Measurements from ENCODE around the gene CDKL4.
A peak's percentile ranks its signal among the peaks of the same experiment; 100 is the strongest.

The CDKL4 gene

DNA sequence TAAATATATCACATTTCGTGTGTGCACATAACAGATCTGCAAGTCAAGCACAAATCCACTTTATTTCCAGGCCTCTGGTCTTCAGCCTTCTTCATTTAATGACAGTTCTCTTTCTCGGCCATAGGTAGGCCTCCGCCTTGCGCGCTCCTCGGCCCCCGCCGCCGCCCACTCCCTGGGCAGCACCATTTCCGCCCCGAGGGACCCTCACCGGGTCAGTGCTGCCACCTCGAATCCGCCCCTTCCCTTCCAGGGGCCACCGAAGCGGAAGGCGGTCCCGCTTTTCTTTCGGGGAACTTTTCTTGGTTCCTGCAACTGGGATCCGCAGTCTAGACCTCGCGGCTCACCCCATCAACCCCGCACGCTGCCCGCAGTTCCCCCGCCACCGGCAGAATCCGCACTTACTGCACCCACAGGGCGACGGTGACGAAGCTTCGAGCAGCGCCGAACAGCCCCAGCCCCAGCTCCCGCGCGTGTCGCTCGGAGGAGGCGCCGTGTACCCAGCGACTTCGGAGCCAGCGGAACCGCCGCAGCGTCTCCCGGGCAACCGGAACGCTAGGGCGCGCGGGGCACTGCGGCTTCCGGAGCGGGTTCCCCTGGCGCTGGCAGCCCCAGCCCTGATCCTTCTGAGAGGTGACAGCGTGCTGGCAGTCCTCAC lies at the start of gene CDKL4:
Gene CDKL4 (minus strand): TSS at position 502 of the 655 bp plus-strand sequence.
- Mint-ChIP-seq H3K27ac (peak within 1 kb of the TSS; percentile 56), H3K4me3 (peak within 1 kb of the TSS; percentile 85)

GRCh38 chr2:39290433-39290832 lies 46.7 kb upstream of the CDKL4 start:
- H3K36me3 Mint-ChIP-seq (ENCODE audit: low read depth): peaks cover 27% of the 10 kb centered on the region
- H3K4me1 Mint-ChIP-seq (ENCODE audit: low read depth): no peaks in the 10 kb centered on the region
- H3K27me3 Mint-ChIP-seq: no peaks in the 10 kb centered on the region
- H3K4me3 Mint-ChIP-seq: no peak overlapping the region
- H3K9me3 Mint-ChIP-seq: no peaks in the 10 kb centered on the region
- H3K27ac Mint-ChIP-seq: no peak overlapping the region

More for the DNA sequence above, at the start of gene CDKL4:
- peaks cover 2% of the 10 kb centered on the region for H3K36me3 Mint-ChIP-seq (ENCODE audit: low read depth)
- no peaks in the 10 kb centered on the region for H3K9me3 Mint-ChIP-seq
- no peaks in the 10 kb centered on the region for H3K27me3 Mint-ChIP-seq
- peaks cover 14% of the 10 kb centered on the region for H3K4me1 Mint-ChIP-seq (ENCODE audit: low read depth)

- peaks cover 27% of the 10 kb centered on the region for H3K36me3 Mint-ChIP-seq (ENCODE audit: low read depth)
- H3K9me3 Mint-ChIP-seq: no peaks in the 10 kb centered on the region
- H3K4me3 Mint-ChIP-seq: no peak overlapping the region
- H3K27me3 Mint-ChIP-seq: no peaks in the 10 kb centered on the region
- H3K4me1 Mint-ChIP-seq (ENCODE audit: low read depth): no peaks in the 10 kb centered on the region
- H3K27ac Mint-ChIP-seq: no peak overlapping the region
Observed at GRCh38 chr2:39289609-39290008, 45.8 kb upstream of the CDKL4 start.

DNA sequence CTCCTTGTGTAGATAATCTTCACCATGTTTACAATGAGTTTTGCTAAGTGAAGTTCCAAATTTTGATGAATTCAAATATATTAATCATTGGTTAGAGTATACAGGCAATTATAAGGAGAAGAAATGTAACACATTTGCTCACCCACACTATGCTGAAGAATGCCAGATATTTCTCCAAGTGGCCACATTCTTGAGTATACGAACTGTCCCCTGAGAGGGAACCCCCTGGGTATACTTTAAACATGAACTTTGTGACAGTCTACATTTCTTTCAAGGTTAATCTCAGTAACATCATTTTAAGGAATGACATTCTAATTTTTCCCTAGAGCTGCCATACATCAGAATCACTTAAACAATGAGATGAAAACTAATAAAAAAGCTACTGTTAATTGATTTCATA lies 39.8 kb upstream of the CDKL4 start:
- H3K27ac Mint-ChIP-seq: no peak overlapping the region
- no peaks in the 10 kb centered on the region for H3K4me1 Mint-ChIP-seq (ENCODE audit: low read depth)
- peaks cover 13% of the 10 kb centered on the region for H3K36me3 Mint-ChIP-seq (ENCODE audit: low read depth)
- H3K27me3 Mint-ChIP-seq: no peaks in the 10 kb centered on the region
- no peaks in the 10 kb centered on the region for H3K9me3 Mint-ChIP-seq
- no peak overlapping the region for H3K4me3 Mint-ChIP-seq

DNA sequence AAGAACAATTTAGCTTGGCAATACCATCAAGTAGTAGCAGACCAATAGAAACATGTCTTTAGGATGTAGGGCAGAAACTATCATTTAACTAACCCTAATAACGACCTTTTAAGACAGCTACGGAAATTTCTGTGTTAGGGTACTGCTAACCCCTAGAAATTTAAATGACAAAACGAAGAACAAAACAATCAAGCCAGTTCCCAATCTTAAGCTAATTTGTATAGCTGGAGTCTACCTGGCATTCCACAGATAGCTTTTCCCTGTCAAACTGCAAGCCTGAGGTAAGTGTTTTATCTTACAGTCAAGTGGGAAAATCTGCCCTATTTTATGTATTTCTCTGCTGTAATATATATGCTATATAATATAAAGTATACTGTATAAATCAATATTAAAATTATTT lies 37.6 kb upstream of the CDKL4 start:
- H3K27me3 Mint-ChIP-seq: no peaks in the 10 kb centered on the region
- H3K36me3 Mint-ChIP-seq (ENCODE audit: low read depth): peaks cover 20% of the 10 kb centered on the region
- H3K9me3 Mint-ChIP-seq: no peaks in the 10 kb centered on the region
- H3K27ac Mint-ChIP-seq: no peak overlapping the region
- no peak overlapping the region for H3K4me3 Mint-ChIP-seq
- no peaks in the 10 kb centered on the region for H3K4me1 Mint-ChIP-seq (ENCODE audit: low read depth)

- H3K36me3 Mint-ChIP-seq (ENCODE audit: low read depth): peaks cover 32% of the 10 kb centered on the region
Observed at GRCh38 chr2:39275016-39275415, 31.2 kb upstream of the CDKL4 start.

DNA sequence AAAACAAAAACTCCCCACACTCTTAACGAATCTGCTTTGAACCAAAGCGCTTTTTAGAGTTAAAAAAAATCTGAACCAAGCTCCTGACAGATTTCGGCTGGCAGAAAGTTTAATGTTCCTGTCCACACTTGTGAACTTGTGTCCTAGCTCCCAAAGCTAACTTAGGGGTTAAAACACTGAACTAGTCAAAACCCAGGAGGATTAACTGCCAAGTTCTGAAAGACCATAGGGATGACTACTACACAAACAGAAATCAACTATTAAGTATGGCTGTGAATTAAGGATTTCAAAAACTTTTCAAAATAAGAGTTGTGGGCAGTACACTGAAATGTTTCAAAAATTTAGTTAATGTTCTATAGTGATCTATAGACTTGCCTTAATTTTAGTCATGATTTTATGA lies 26.2 kb upstream of the CDKL4 start:
- no peaks in the 10 kb centered on the region for H3K9me3 Mint-ChIP-seq
- no peak overlapping the region for H3K4me3 Mint-ChIP-seq
- no peaks in the 10 kb centered on the region for H3K27me3 Mint-ChIP-seq
- H3K4me1 Mint-ChIP-seq (ENCODE audit: low read depth): peaks cover 16% of the 10 kb centered on the region
- H3K27ac Mint-ChIP-seq: no peak overlapping the region
- H3K36me3 Mint-ChIP-seq (ENCODE audit: low read depth): peaks cover 23% of the 10 kb centered on the region

More at GRCh38 chr2:39275016-39275415, 31.2 kb upstream of the CDKL4 start:
- Mint-ChIP-seq H3K27me3 (no peaks in the 10 kb centered on the region), H3K27ac (no peak overlapping the region), H3K9me3 (no peaks in the 10 kb centered on the region), H3K4me1 (ENCODE audit: low read depth) (no peaks in the 10 kb centered on the region), H3K4me3 (no peak overlapping the region)

DNA sequence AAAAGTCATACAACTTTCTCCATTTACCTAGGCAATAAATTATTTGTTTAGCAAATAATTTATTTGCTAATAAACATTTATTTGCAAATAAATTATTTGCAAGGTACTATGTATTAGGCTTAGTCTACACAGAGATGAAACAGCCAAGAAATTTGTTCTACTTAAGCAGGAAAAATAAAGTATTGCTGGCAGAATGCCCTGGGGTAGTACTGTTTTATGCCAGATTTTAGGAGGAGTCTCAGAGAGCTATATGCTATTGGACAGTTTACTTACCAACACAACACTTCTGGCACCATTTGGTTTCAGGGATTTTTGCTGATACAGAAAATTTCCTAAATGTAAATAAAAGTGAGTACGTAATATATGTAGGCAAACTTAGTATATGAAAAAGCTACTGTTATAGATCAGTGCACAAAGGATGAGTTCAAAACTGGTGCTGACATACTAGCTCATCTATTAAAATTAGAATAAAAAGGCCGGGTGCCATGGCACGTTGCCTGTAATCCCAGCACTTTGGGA lies 23.2 kb upstream of the CDKL4 start:
- Mint-ChIP-seq H3K9me3 (no peaks in the 10 kb centered on the region), H3K4me3 (no peak overlapping the region), H3K4me1 (ENCODE audit: low read depth) (peaks cover 26% of the 10 kb centered on the region), H3K27ac (no peak overlapping the region), H3K36me3 (ENCODE audit: low read depth) (peaks cover 21% of the 10 kb centered on the region), H3K27me3 (no peaks in the 10 kb centered on the region)

- Mint-ChIP-seq H3K36me3 (ENCODE audit: low read depth) (peaks cover 21% of the 10 kb centered on the region), H3K4me3 (no peak overlapping the region), H3K27me3 (no peaks in the 10 kb centered on the region), H3K9me3 (no peaks in the 10 kb centered on the region), H3K27ac (peak overlapping the region; percentile 68), H3K4me1 (ENCODE audit: low read depth) (peaks cover 26% of the 10 kb centered on the region)
Observed at GRCh38 chr2:39266139-39266805, 22.5 kb upstream of the CDKL4 start.

- Mint-ChIP-seq H3K27me3 (no peaks in the 10 kb centered on the region), H3K9me3 (no peaks in the 10 kb centered on the region), H3K4me1 (ENCODE audit: low read depth) (peaks cover 26% of the 10 kb centered on the region), H3K27ac (peak overlapping the region; percentile 36), H3K4me3 (no peak overlapping the region), H3K36me3 (ENCODE audit: low read depth) (peaks cover 25% of the 10 kb centered on the region)
Observed at GRCh38 chr2:39265315-39265714, 21.5 kb upstream of the CDKL4 start.

DNA sequence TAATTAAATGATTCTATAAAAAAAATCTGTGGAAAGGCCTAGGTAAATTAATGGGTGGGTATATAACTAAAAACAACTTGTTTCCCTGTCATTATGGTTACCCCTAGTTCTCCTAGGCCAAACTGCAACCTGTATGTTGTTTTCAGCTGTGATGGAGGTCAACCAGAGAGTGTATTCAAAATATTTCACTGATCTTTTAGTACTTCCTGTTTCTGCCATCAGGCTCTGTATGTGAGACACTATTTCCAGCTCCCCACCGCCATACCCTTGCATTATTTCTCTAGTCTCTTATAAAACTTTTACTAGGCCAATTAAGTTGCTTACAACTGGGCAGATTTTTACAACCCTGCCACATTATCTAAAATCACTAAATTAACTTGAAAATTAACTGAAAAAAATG lies 21.0 kb upstream of the CDKL4 start:
- Mint-ChIP-seq H3K36me3 (ENCODE audit: low read depth) (peaks cover 25% of the 10 kb centered on the region), H3K4me1 (ENCODE audit: low read depth) (peaks cover 26% of the 10 kb centered on the region), H3K27ac (no peak overlapping the region), H3K4me3 (no peak overlapping the region), H3K27me3 (no peaks in the 10 kb centered on the region), H3K9me3 (no peaks in the 10 kb centered on the region)

- H3K36me3 Mint-ChIP-seq (ENCODE audit: low read depth): peaks cover 34% of the 10 kb centered on the region
- no peak overlapping the region for H3K27ac Mint-ChIP-seq
- no peaks in the 10 kb centered on the region for H3K27me3 Mint-ChIP-seq
- no peaks in the 10 kb centered on the region for H3K9me3 Mint-ChIP-seq
- peaks cover 12% of the 10 kb centered on the region for H3K4me1 Mint-ChIP-seq (ENCODE audit: low read depth)
- no peak overlapping the region for H3K4me3 Mint-ChIP-seq
Observed at GRCh38 chr2:39260087-39260486, 16.3 kb upstream of the CDKL4 start.

DNA sequence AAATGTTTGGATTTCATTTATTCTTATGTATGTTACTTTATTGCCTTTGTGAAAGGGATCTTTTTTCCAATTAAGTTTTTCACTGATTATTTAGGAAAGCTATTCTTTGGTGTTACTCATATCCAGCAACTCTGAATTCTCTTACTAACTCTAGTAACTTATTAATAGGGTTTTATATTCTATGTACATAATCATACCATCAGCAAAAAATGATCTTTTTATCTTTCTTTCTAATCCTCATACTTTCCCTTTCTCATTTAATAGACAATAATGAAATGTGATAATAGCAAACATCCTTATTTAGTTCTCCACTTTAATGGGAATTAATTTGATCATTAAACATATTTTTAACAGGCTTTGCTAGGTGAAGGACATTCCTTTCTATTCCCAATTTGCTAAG lies 12.3 kb upstream of the CDKL4 start:
- Mint-ChIP-seq H3K27me3 (no peaks in the 10 kb centered on the region), H3K36me3 (ENCODE audit: low read depth) (peaks cover 53% of the 10 kb centered on the region), H3K4me1 (ENCODE audit: low read depth) (no peaks in the 10 kb centered on the region), H3K27ac (no peak overlapping the region), H3K9me3 (peaks cover 5% of the 10 kb centered on the region), H3K4me3 (no peak overlapping the region)

DNA sequence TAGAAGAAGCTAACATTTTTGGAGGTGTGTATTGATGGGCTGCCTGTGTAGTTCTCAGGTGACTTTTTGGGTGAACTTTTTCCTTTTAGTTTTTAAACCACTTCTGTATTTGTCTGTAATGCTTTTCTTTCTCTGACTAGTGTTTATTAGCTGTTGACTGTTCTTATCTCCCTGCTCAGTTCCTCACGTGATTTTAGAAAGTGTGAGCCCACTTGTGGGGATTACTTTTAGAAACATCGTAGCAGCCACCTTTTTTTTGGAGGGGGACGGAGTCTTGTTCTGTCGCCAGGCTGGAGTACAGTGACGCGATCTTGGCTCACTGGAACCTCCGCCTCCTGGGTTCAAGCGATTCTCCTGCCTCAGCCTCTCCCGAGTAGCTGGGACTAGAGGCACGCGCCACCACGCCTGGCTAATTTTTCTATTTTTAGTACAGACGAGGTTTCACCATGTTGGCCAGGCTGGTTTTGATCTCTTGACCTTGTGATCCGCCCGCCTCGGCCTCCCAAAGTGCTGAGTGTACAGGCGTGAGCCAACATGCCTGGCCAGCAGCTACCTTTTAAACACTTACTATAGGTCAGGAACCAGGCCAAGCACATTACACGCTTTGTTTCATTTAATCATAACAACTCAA lies 9.2 kb upstream of the CDKL4 start:
- H3K4me3 Mint-ChIP-seq: no peak overlapping the region
- no peaks in the 10 kb centered on the region for H3K27me3 Mint-ChIP-seq
- no peak overlapping the region for H3K27ac Mint-ChIP-seq
- H3K4me1 Mint-ChIP-seq (ENCODE audit: low read depth): peaks cover 6% of the 10 kb centered on the region
- peaks cover 51% of the 10 kb centered on the region for H3K36me3 Mint-ChIP-seq (ENCODE audit: low read depth)
- H3K9me3 Mint-ChIP-seq: peaks cover 5% of the 10 kb centered on the region

DNA sequence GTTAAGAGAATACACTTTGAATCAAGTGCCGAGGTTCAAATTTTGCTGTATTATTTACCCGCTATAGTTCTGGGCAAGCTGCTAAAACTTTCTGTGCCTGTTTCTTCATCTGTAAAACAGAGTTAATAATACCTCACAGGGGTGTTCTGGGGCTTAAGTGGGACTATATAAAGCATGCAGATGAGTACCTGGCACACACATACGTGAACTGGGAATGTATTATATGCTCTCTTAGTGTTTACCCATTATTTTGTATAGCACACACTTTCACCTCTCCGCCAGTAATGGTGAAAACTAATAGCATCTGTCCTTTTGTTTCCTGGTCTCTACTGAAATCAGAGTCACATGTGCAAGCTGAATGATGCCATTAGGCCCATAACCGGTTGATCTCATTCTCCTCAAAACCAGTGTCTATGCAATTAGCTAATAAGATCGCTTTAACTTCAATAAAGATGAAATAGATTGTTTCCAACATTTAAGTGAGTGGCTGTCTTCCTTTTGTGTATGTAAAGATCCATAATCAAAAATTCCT lies 3.8 kb upstream of the CDKL4 start:
- H3K27me3 Mint-ChIP-seq: no peaks in the 10 kb centered on the region
- H3K36me3 Mint-ChIP-seq (ENCODE audit: low read depth): peaks cover 26% of the 10 kb centered on the region
- H3K9me3 Mint-ChIP-seq: peaks cover 5% of the 10 kb centered on the region
- H3K4me3 Mint-ChIP-seq: no peak overlapping the region
- H3K4me1 Mint-ChIP-seq (ENCODE audit: low read depth): peaks cover 19% of the 10 kb centered on the region
- H3K27ac Mint-ChIP-seq: no peak overlapping the region
